H1 (cell line): ENCODE results near the gene ASB7.

Experiments used
- ATF2 ChIP-seq: IDR thresholded peaks from 2 replicates; pipeline ENCODE4 v1.6.1; 2012; ENCODE audit warnings: low read length, inconsistent platforms
- CHD2 ChIP-seq: IDR thresholded peaks from 2 replicates; pipeline ENCODE4 v1.6.1; 2012; ENCODE audit warnings: low read length, improper control_type of control experiment
- EP300 ChIP-seq, 2 experiments: IDR thresholded peaks; 1 replicate in 1 of 2; 2 replicates in 1 of 2; pipeline ENCODE4 v1.6.1; 2011 to 2012; ENCODE audit warnings: low read depth in 2 of 2, low read length in 2 of 2, mild to moderate bottlenecking in 2 of 2, borderline replicate concordance in 1 of 2, inconsistent platforms in 1 of 2, moderate library complexity in 1 of 2
- EZH2 ChIP-seq: fragments of 200-600 bp; sonication (generic); IDR thresholded peaks from 2 replicates; pipeline ENCODE4 v1.7.1; 2012; ENCODE audit warnings: low read depth, mild to moderate bottlenecking, moderate library complexity, low read length, inconsistent platforms; ENCODE audit not compliant: severe bottlenecking
- HDAC2 ChIP-seq, 2 experiments: fragments of 300-600 bp in 1 of 2; sonication (generic) in 1 of 2; IDR thresholded peaks; 2 replicates each; pipeline ENCODE4 v1.6.1; 2011 to 2012; ENCODE audit warnings: low read depth in 2 of 2, low read length in 2 of 2, mild to moderate bottlenecking in 2 of 2, moderate library complexity in 2 of 2, borderline replicate concordance in 1 of 2, inconsistent platforms in 1 of 2
- HDAC6 ChIP-seq: IDR thresholded peaks from one replicate; pipeline ENCODE4 v1.7.1; 2012; ENCODE audit warnings: low read depth, mild to moderate bottlenecking, inconsistent platforms, low read length, moderate library complexity
- JUND ChIP-seq: IDR thresholded peaks from 2 replicates; pipeline ENCODE4 v1.6.1; 2011; ENCODE audit warnings: mild to moderate bottlenecking, improper control_type of control experiment, low read length
- POLR2A ChIP-seq, 2 experiments: IDR thresholded peaks; 1 replicate in 1 of 2; 2 replicates in 1 of 2; pipeline ENCODE4 v1.6.1; 2011; ENCODE audit warnings: low read depth in 2 of 2, low read length in 2 of 2, mild to moderate bottlenecking in 2 of 2; ENCODE audit errors: control extremely low read depth in 1 of 2
- POLR2AphosphoS5 ChIP-seq: IDR thresholded peaks from 2 replicates; pipeline ENCODE4 v1.6.1; 2011; ENCODE audit warnings: low read depth, low read length
- SIN3A ChIP-seq, 2 experiments: IDR thresholded peaks in 1 of 2; conservative IDR thresholded peaks in 1 of 2; 2 replicates each; pipeline ENCODE4 v1.6.1; 2011 to 2012; ENCODE audit warnings: low read length in 2 of 2, improper control_type of control experiment in 1 of 2, low read depth in 1 of 2, mild to moderate bottlenecking in 1 of 2
- TAF1 ChIP-seq: IDR thresholded peaks from 2 replicates; pipeline ENCODE4 v1.6.1; 2011; ENCODE audit warnings: mild to moderate bottlenecking, low read depth, low read length
- TF ChIP-seq, protein P1 (sequence below), 3 experiments: IDR thresholded peaks; 1 replicate in 2 of 3; 2 replicates in 1 of 3; pipeline versions ENCODE4 v1.5.1 to v1.6.1; 2011; ENCODE audit warnings: low read length in 3 of 3, mild to moderate bottlenecking in 3 of 3, inconsistent platforms in 2 of 3, low read depth in 1 of 3, moderate library complexity in 1 of 3; ENCODE audit not compliant: insufficient read depth in 1 of 3; ENCODE audit errors: control extremely low read depth in 1 of 3
- TF ChIP-seq, protein P2 (sequence below): IDR thresholded peaks from 2 replicates; pipeline ENCODE4 v1.6.1; 2012; ENCODE audit warnings: inconsistent platforms

DNA sequence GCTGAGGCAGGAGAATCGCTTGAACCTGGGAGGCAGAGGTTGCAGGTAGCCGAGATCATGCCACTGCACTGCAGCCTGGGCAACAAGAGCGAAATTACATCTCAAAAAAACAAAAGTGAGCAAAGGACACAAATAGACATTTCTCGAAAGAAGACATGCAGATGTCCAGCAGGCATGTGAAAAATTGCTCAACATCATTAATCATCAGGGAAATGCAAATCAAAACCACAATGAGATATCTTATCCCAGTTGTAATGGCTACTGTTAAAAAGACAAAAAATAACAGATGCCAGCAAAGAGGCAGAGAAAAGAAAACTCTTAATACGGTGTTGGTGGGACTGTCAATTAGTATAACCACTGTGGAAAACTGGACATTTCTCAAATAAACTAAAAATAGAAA, 20.9 kb downstream of the ASB7 start:
- TF ChIP-seq HDAC2 (IDR thresholded peaks at IDR 0.05; ENCODE audit: borderline replicate concordance in 1 of 2, low read depth in 2 of 2, low read length in 2 of 2) (no peak), CHD2 (no peak), EP300 (IDR thresholded peaks at IDR 0.05; ENCODE audit: borderline replicate concordance in 1 of 2, low read depth in 2 of 2, low read length in 2 of 2) (no peak), POLR2AphosphoS5 (no peak), TAF1 (no peak), JUND (no peak), POLR2A (IDR thresholded peaks at IDR 0.05; ENCODE audit: control extremely low read depth in 1 of 2, low read depth in 2 of 2, low read length in 2 of 2) (no peak), HDAC6 (no peak), EZH2 (no peak), SIN3A (conservative IDR thresholded peaks at IDR 0.05 in 1 of 2, IDR thresholded peaks at IDR 0.05 in 1 of 2; ENCODE audit: low read depth in 1 of 2, low read length in 2 of 2) (no peak), ATF2 (no peak)
- TF ChIP-seq, protein P1, sequence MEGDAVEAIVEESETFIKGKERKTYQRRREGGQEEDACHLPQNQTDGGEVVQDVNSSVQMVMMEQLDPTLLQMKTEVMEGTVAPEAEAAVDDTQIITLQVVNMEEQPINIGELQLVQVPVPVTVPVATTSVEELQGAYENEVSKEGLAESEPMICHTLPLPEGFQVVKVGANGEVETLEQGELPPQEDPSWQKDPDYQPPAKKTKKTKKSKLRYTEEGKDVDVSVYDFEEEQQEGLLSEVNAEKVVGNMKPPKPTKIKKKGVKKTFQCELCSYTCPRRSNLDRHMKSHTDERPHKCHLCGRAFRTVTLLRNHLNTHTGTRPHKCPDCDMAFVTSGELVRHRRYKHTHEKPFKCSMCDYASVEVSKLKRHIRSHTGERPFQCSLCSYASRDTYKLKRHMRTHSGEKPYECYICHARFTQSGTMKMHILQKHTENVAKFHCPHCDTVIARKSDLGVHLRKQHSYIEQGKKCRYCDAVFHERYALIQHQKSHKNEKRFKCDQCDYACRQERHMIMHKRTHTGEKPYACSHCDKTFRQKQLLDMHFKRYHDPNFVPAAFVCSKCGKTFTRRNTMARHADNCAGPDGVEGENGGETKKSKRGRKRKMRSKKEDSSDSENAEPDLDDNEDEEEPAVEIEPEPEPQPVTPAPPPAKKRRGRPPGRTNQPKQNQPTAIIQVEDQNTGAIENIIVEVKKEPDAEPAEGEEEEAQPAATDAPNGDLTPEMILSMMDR (IDR thresholded peaks at IDR 0.05; ENCODE audit: control extremely low read depth in 1 of 3, insufficient read depth in 1 of 3, low read depth in 1 of 3, low read length in 3 of 3): no peak
- TF ChIP-seq, protein P2, sequence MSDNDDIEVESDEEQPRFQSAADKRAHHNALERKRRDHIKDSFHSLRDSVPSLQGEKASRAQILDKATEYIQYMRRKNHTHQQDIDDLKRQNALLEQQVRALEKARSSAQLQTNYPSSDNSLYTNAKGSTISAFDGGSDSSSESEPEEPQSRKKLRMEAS: no peak
